Loucy (cell line): ENCODE measurements around the gene BTBD16.

Source experiments
- CTCF ChIP-seq: fragments of 200-600 bp; sonication (generic); conservative IDR thresholded peaks from 2 replicates; pipeline ENCODE4 v1.5.1; 2014; ENCODE audit warnings: mild to moderate bottlenecking, antibody characterized with exemption, low read length
- EZH2phosphoT487 ChIP-seq: fragments of 200-600 bp; IDR thresholded peaks from 2 replicates; pipeline ENCODE4 v1.6.1; 2018; ENCODE audit warnings: antibody characterized with exemption, mild to moderate bottlenecking, moderate library complexity, borderline replicate concordance

- TF ChIP-seq CTCF (no peak), EZH2phosphoT487 (no peak)
These were observed 7.1 kb upstream of the BTBD16 start for GRCh38 chr10:122263971-122264370.
